SK-N-DZ (cell line): ENCODE results near the gene CARF.

ENCODE experiments used
- DNase-seq: peaks from one replicate; pipeline ENCODE4 v3.0.0-alpha.2; 2015; ENCODE audit warnings: low spot score
- small RNA-seq, 2 experiments: library from RNA; depleted of rRNA; stranded (forward); fragments of <200 nt; gene quantifications; one replicate each; pipeline ENCODE3, GENCODE V24; 2014

The CARF gene

GRCh38 chr2:203018181-203018580 lies 106.1 kb downstream of the CARF start:
- DNase-seq, result no peak

GRCh38 chr2:203019142-203019541 lies 107.1 kb downstream of the CARF start:
- DNase-seq, result no peak

GRCh38 chr2:203021991-203022390 lies 109.9 kb downstream of the CARF start:
- DNase-seq, result no peak

DNA sequence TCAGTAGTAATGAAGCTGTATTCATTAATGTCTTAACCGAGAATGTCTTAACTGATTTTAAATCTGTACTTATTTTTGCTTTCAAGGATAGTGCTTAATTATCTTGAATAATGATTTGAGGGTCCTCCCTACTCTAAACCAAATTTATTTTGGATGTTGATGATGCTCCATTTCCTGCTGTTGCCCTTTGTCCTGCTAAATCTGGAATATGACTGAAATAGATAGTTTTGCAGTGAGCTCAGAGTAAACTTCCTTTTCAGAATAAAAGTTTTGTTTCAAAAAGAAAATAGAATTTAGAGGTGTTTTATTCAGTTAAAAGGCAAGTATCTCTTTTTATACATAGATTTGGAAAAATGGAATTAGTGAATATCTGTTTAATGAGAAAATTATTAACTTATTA lies 110.7 kb downstream of the CARF start:
- no peak for DNase-seq

- DNase-seq, result no peak
These were observed 113.5 kb downstream of the CARF start for GRCh38 chr2:203025592-203025991.

DNA sequence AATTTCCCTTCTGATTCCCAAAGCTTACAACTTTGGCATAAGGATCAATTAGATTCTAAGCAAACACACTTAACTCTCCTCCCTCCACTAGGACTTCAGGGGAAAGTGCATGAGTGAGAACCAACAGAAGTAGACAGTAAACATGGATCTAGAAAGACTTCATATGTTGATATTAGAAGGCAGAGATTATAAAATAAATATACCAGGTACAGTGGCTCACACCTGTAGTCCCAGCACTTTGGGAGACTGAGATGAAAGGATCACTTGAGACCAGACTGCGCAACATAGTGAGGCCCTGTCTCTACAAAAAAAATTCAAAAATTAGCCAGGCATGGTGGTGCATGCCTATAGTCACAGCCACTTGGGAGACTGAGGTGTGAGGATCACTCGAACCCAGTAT lies 118.5 kb downstream of the CARF start:
- DNase-seq, result no peak

DNA sequence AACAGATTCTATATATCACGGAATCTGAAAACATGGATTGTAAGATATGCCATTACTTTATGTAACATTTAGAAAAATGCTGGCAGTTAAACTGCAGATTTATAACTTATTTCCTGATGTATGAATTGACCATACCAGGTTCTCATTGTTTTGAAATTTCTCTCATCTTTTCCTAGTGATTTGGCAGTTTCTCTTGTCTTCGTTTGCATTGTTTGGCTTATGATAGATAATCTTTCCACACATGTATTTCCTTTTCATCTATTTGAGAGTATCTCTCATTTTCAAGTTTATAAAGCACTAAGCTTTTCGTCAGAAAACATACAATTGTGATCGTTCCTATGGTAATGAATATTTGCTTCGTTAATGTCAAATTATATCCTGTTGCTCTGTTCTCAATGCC lies 118.9 kb downstream of the CARF start:
- DNase-seq, result no peak

DNA sequence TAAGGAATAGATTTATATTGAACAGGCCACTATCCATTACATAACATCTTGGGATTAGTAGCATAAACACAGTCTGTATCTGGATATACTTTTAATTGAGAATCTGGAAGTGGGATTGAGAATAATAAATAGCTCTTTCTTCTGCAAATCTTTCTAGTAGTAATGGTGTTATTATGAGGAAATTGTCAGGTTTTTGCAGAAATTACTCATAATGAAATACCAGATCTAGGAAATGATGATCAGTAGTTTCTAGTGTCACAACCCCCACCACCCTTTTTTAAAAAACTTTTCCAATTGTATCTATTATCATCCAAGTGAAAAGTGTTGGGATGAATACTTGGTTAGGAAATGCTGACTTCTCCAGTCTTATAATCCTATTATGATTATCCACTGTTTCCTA lies 121.3 kb downstream of the CARF start:
- DNase-seq, result no peak

DNA sequence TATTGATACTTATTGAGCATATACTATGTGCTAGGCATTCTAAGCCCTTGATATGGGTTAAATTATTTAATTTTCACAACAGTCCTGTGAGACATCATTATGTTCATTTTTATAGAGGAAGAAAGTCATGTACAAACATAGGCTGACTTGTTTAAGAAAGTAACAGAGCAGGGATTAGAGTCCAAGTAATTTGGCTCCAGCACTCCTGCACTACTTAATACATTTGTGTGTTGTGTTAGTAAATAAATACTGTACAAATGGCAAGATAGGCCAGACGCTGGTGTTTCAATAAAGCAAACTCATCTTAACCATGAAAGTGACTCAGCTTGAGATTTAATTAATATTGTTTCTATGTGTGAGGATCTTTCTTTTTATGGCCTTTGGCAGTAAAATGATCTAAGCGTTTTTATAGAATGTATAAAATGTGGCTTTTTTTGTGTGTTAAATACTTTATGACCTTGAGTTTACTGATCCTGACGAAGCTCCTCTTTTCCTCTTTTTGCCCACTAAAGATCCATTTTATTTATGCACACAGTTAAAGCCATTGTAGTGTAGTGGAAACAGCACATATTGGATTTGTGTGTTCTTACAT lies 123.9 kb downstream of the CARF start:
- DNase-seq, result no peak

Small RNAs within 50 kb of the gene (small RNA-seq; reads per million reads assigned to genes)
- 0 reads per million in 2 experiments for gene AC010900.2
